SW480 (cell line): ENCODE measurements around the gene TRABD2A.
A peak's percentile ranks its signal among the peaks of the same experiment; 100 is the strongest.

Experiments
- DNase-seq: peaks from one replicate; pipeline ENCODE4 v3.0.0-alpha.2; 2016; ENCODE audit warnings: low spot score

TRABD2A gene

DNA sequence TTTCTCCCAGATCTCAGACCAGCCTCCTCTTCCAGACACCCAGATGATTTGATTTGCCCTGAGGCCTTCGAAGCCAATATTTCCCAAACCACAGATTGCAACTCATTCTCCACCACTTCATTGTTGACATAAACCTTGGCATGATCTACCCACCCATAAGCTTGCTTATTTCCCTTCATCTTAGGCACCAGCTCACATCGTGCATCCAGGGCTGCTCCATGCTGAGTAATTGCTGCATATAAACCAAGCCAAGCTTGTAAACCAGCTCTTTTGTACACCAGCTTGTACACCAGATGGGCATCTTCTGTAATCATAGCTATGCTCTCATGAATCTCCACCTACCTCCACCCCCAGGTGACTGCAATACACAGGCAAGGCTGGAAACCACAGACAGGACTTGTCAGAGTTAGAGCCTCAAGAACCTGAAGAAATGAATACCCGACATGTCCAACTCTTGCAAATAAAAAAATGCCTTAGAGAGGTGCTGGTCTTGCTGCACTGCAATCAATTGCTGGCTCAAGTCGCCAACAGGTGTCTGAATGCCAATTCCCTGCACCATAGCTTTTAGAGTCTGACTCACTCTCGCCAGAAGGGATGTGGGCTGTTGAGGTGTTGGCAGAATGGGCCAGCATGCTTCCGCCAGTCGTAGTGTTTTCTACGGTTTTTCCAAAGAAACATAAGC lies 31.5 kb downstream of the TRABD2A start:
- no peak for DNase-seq

DNA sequence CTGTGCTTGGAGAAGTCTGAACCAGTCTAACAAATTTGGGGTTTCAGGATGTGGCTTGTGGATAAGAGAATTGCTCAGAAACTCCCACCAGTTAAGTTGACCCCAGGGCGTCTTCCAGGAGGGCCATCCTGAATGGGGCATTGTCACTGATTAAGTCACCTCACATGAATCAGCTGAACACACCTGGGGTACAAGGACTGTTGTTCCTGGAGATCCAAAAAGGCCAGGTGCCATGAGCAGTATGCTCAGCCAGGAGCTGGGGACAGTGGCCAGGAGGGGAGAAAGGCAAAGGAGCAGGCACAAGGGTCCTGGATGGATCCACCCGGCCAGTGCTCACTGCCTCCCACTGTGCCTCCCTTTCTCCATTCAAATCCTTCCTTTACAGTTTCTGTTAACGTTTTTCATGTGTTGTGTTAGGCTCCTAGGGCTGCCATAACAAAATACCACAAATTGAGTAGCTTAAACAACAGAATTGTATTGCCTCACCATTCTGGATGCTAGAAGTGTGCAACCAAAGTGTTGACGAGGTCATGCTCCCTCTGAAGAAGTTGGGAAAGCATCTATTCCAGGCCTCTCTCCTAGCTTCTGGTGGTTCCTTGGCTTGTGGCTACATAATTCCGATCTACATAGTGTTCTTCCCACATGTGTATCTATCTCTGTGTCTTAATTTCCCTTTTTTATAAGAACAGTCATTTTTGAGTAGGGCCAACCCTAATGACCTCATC lies 33.4 kb downstream of the TRABD2A start:
- DNase-seq = no peak

DNA sequence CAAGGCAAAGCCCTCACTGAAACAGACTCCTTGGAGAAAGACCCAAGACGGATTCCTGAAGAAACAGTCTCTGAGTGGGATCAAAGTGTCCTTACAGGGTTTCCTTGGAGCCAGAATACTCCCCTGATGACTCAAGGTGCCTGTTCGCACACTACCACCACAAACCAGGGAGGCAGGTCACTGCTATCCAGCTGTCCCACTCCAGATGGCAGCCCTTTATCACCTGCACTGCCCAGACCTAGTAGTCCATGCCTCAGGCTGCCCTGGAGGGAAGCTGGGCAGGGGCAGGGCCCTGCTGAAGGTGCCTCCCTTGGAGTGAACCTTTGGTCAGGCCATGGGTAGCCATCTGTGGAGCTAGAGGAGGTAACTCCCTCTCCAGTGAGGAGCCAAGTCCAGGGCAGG lies 34.1 kb downstream of the TRABD2A start:
- DNase-seq = no peak

DNA sequence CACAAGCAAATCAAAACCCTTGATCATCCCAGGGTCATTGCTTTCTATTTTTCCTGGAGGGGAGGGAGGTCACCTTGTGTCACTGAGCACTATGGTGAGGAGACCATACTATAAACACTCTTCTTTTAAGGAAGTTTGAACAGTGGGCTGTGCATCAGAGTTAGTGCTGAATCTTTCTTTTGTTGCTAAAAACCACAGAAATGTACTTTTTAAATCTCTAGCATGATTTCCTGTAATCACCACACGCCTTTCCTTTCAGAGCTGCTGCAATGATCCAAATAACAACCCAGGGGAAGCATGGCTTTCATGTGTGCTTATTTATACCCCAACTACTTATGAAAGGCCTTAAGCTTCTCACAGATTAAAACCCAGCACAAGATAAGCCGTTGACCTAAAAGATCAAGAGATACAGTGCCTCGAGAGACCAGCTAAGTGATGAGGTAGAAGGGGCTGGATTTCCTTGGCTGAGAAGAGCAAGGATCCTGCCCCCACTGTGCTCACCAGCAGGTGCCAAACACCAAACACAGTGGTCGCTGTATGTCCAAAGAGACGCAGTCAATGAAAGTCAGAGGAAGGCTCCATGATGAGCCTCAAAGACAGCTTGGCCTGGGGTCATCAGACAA lies 34.7 kb downstream of the TRABD2A start:
- DNase-seq = no peak

DNA sequence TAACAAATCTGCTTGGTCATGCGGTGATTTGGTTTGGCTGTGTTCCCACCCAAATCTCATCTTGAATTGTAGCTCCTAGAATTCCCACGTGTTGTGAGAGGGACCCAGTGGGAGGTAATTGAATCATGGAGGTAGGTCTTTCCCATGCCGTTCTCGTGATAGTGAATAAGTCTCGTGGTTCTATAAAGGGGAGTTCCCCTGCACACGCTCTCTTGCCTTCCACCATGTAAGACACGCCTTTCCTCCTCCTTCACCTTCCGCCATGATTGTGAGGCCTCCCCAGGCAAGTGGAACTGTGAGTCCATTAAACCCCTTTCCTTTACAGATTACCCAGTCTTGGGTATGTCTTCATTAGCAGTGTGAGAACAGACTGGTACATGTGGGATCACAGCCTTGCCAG lies 36.7 kb downstream of the TRABD2A start:
- no peak for DNase-seq

DNA sequence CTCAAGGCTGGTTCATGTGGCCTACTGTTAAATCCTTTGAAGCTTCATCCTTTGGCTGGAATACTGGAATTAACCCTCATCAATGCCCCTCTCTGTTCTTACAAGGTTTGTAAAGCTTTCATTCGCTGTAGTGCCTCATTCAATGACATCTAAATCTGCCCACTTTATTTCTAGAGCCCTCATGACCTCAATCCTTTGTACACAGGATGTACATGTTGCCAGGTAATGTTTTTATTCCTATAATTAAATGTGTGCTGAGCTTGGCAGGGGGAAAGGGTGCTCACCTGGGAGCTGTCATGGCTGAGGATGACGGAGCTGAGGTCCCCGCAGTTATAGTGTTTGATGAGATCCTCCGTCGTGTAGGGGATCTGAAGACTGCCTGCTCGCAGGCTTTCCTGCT lies 39.3 kb downstream of the TRABD2A start:
- DNase-seq = no peak

DNA sequence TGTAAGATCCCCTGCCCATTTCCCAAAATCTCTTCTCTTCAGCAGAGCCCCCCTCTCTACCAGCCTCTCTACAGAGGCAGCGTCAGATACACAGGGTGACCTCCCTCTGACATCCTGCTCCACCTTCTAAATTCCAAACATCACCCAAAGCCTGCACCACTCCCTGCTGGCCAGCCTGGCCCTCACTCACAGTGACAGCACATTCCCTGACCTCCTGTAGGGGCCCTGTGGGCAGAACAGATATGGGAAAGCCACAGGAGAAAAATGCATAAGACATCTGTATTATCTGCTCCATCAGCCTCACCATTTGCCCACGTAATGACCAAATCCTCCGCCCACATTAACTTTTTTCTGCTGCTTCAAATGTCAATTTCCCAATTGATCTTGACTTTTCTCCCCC lies 40.6 kb downstream of the TRABD2A start:
- peak; percentile 62 for DNase-seq

DNA sequence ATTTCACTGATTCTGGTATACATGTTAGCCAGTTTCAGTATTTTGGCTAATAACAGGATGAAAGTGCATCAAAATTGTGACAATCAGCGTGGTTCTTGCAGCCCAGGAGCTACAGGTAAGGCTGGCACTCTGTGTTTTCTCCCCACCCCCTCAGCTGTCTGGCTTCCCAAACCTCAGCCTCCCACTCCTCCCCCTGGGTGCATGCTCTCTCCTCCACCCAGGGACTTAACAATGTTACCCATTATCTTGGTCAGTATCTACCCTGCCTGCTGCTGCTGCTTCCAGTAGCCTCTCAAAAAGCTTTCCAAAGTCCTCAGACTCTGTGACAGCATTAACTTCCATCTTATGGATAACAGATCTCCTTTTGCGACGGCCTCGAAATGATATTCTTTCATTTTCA lies 41.0 kb downstream of the TRABD2A start:
- DNase-seq = no peak

DNA sequence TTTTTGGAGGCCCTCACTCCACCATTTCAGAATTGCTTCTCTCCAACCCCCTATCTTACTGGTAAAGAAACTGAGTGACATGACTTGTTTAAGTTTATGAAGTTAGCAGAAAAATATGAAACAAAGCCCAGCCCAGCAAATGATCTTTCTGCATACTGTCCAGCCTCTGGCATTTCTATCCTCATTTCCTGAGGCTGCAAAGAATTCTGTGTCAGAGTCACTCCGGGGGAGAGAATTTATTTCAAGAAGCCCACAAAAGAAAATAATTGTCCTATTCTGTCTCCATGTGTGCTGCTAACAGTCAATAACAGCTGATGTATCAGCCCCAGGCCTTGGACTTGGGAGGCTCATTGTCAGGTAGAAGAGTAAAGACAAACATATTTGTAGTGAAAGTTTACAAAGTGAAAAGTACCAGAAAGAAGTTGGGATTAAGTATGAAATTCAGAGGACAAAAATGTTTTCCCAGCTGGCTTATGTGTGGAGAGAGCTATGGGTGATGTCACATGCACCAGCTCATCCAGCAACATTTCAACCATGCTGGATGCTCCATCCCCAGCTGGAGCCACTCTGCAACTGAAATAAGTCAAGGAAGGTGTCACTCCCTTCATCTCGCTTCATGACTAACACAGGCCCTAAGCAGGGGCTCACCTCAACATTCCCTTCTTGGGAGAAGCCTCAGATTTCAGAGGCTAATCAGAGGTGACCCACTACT lies 42.3 kb downstream of the TRABD2A start:
- no peak for DNase-seq

DNA sequence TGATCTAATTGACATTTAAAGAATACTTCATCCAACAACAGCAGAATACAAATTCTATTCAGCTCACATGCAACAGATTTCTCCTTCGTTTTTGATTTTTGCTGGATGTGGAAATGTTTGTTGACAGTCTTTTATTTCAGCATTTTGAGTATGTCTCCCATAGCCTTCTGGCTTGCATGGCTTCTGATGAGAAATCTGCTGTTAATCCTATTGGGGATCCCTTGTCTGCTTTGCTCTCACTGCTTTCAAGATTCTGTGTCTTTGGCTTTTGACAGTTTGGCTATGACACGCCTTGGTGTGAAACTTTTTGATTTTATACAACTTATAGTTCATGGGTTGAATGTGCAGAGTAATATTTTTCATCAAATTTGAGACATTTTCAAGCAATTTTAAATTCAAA lies 44.7 kb downstream of the TRABD2A start:
- no peak for DNase-seq

DNA sequence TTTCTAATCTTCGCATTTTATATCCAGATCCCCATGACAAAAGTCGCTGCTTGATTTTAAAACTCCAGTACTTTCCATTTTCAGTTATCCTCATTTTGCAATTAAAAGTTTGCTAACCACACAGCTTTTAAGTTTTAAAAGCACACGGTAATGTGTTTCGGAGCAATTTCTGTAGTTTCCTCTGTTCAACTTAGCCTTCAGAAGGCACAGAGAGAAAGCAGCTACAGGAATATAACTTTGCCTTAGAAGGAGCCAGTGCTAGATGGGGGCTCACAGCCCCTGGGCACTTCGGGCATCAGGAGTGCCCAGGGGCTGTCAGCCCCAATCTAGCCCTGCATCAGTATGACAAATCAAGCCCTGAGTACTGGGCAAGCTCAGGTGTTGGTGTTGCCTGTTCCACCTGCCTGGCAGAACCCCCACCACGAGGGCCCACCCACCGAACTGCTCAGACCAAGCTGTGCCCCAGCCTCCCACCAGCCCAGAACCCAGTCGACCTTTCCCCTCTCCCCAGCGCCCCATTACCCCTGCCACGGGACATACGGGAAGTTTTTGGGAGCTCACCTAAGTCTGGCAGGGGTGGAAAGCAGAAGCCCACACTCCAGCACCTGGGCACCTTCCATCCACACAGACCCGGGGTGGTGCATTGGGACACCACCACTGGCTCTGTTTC lies 47.3 kb downstream of the TRABD2A start:
- no peak for DNase-seq

DNA sequence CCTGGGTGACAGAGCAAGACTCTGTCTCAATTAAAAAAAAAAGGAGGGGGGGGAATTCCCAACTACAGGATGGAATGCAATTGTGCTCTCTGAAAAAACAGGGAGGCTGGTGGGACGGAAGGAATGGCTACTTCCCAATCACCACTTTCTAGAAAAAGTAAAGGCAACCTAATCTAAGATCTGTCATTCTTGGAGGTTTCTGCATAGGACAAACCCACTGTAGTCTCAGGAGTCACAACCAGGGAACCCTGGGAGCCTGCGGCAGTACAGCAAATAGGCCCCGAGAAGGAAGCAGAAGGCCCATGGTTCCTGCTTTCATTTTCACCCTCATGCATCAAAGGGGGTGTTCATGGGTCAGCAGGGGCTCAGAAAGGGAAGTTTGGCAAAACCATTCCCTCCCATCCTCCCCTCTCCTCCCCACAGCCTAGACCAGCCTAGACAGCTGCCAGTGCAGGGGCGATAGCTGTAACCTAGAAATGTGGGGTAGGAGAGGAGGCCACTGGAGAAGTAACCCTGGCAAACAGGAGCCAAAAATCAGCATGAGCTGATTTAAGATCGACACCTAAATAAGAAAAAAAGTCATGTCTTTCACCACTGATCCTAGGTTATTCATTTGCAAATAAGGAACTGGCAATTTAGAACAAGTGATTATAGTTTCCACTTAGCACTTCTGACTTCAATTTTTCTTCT lies 48.0 kb downstream of the TRABD2A start:
- no peak for DNase-seq

DNA sequence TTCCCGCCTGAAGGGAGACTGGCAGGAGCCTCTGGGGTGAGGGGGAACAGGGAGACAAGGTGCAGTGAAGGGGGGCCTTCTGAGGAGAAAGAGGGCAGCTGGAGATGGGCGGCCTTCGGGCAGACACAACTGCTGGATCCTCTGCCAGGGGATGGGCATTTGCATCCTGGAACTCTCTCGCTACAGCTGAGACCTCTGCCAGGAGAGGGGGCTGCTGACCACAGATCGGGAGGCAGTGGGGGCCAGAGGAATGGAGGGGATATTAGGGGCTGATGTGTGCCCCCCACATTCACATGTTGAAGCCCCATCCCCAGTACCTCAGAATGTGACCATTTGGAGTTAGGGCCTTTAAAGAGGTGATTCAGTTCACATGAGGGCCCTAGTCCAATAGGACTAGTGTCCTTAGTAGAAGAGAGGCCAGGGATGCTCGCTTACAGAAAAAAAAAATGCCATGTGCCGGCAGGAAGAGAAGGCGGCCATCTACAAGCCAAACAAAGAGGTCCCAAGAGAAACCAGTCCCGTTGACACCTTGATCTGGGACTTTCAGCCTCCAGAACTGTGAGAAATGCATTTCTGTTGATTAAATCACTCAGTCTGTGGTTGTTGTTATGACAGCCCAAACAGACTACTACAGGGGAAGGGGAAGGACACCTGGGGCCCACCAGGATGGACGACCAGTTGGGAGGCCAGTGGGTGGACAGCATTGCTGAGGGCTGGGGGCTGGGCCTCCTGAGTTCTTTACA lies 50.0 kb downstream of the TRABD2A start:
- no peak for DNase-seq

DNA sequence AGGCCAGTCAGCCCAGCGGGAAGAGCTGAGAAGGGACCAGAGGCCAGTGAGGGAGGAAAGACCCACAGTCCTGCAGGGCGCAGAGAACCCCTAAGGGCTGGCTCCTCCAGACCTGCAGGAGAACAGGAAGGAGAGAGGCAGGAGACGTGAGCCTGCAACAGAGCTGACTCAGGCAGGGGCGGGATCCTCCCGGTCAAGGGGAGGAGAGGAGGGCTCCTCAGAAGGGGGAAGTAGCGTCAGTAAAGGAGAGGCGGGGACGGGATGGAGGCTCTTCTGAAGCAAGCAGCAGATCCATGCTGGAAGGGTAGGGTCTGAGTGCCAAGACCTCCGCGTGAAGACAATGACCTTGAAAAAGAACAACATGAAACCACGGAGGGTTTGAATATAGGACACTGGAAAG lies 50.8 kb downstream of the TRABD2A start:
- no peak for DNase-seq

DNA sequence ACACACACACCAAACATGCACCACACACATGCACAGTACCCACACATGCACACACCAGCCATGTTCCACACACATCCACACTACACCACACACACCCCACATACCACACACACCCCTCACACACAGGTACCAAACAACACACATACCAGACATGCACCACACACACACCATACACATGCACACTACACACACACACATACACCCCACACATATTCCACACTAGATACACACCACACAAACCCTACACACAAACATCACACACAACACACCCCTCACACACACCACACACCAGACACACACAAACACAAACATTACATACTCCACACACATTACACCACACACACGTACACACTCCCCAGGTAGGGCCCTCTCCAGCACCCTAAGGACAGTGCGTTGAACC lies 51.2 kb downstream of the TRABD2A start:
- DNase-seq = no peak

DNA sequence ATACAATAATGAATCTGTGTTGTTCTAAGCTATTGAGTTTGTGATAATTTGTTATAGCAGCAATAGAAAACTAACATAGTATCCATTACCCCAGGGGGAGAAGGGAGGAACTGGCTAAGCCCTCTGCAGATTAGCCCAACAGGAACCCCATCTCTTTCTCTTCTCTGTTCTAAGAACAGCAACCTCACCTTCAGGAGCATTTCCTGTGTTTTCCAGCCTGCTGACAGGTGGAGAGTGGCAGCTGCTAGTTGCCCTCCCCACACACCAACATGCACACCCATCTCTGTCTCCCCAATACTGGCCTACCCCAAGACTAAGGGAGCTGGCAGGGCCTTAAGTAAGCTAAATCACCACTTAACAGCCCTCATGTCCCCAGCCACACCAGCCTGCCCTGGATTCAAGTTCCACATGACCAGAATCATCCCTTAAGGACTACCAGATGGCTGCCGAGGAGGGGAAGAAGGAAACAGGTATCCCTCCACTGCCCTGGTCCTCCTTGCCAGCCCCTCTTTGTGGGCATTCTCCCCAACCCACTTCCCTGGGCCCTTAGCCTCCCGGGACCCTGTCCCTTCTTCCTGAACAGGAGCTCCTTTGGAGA lies 52.8 kb downstream of the TRABD2A start:
- DNase-seq = no peak

DNA sequence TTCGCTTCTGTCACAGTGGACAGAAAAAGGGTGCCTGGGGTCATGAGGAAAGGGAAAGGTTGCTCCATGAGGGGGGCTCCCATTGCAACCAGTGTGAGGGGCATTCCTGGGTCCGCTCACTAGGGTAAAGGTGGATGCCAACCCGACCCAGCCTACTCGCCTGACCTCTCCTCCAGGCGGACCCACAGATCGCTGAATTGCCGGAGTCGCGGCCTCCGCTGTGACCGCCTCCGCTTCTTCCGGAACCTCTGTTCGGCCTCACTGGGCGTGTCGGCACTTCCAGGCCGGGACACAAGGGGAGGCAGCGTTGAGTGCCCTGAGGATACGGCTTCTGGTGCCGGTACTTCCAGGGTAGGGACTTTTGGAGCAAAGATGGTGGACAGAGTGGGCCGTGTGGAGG lies 57.1 kb downstream of the TRABD2A start:
- DNase-seq = no peak

DNA sequence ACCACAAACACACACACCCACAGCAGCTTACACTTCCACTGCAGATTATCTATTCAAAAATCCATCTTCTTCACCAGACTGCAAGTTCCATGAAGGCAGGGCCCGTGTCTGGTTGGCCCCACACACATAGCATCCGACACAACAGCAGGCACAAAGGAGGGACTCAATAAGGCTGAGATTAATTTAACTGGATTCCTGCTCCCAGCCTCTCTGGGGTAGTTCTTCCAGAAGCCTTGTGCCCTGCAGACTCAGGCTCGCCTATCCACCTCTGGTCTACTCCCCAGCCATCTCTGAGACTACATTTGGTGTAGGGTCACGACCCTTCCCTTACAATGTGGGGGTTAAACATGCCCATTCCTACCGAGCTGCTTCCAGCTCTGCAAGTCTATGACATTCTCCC lies 57.7 kb downstream of the TRABD2A start:
- DNase-seq = no peak

DNA sequence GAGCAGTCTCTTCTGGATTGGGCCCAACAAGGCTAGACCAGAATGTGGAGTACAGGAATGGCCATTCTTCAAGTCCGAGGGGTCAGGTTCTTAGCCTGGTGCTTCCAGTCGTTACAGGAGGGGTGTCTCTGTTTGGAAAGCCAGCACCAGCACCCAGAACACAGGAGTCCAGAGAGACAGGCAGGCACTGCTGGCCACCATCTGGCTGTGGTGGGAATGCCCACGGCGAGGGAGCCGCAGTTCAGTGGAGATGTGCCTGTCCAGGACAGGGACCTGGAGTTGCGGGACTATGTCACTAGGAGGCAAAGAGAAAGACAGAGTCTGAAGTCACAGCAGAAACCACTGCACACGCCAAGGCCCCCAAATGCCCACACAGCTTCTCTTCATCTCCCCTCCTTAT lies 59.1 kb downstream of the TRABD2A start:
- DNase-seq = no peak

DNA sequence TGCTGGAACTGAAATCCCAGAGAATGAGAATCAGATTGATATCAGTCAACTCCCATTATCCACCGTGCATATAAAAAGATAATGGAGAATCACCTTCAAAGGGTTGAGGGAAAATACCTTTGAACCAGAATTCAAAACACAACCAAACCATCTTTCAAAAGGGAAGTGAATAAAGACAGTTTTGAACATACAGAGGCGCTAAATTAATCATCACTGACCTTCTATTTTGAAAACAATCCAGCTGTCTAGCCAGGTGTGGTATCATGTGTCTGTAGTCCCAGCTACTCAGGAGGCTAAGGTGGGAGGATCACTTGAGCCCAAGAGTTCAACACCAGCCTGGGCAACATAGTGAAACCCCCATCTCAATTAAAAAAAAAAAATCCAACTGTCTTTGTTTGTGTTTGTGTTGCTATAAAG lies 63.6 kb downstream of the TRABD2A start:
- DNase-seq = no peak
